Activated B cell treated with CpG ODN at 0.5 μM for 24 hours (primary cell): ENCODE results near the gene SLC45A3. TPM values are rescaled to one million over a fixed set of nuclear protein-coding genes. Genes with fewer than 3 reads are reported as not detected.
A peak's percentile ranks its signal among the peaks of the same experiment; 100 is the strongest.

Experiments
- ATAC-seq: fragments of 200-7000 bp; cut with Tn5 transposase; one replicate; pipeline ENCODE4 v1.10.0; 2021; ENCODE audit warnings: low read depth, mild to moderate bottlenecking, moderate library complexity
- CTCF ChIA-PET: fragments of 350-600 bp; sonication (Branson Sonifier 250); formaldehyde crosslinking; loops from one replicate; lab custom pipeline; 2021; ENCODE audit warnings: antibody characterized with exemption; lab: Charles Lee
- POLR2A ChIA-PET: fragments of 350-600 bp; sonication (Branson Sonifier 250); formaldehyde crosslinking; loops from one replicate; lab custom pipeline; 2021; ENCODE audit warnings: antibody characterized with exemption; lab: Charles Lee
- DNase-seq: peaks from one replicate; pipeline ENCODE4 v3.0.0; 2022
- H3K27ac Mint-ChIP-seq: one replicate; pipeline ENCODE4 v1.8.0; 2020; ENCODE audit warnings: mixed read lengths
- H3K27me3 Mint-ChIP-seq: one replicate; pipeline ENCODE4 v1.8.0; 2021; ENCODE audit warnings: mixed read lengths
- H3K36me3 Mint-ChIP-seq: one replicate; pipeline ENCODE4 v1.8.0; 2021; ENCODE audit warnings: low read depth, mixed read lengths
- H3K4me1 Mint-ChIP-seq: one replicate; pipeline ENCODE4 v1.8.0; 2021; ENCODE audit warnings: mixed read lengths
- H3K4me3 Mint-ChIP-seq: one replicate; pipeline ENCODE4 v1.8.0; 2020; ENCODE audit warnings: mild to moderate bottlenecking, mixed read lengths
- H3K9me3 Mint-ChIP-seq: one replicate; pipeline ENCODE4 v1.8.0; 2020; ENCODE audit warnings: mixed read lengths
- CTCF ChIP-seq: fragments of 200-600 bp; IDR thresholded peaks from one replicate; pipeline ENCODE4 v1.8.0; 2022; ENCODE audit warnings: antibody characterized with exemption, mild to moderate bottlenecking
- intact Hi-C: fragments of 100-400 bp; cut with micrococcal nuclease; formaldehyde crosslinking; loops from one replicate; pipeline ENCODE4 v1.15.1; 2024
- total RNA-seq: library from RNA; stranded (reverse); gene quantifications from 2 replicates; pipeline ENCODE4 v1.2.3, GENCODE V29; 2022

Gene SLC45A3
- total RNA-seq, 1 donor from 2014 or later, result 7.4 TPM

GRCh38 chr1:205632669-205633169 is 47.6 kb downstream of the SLC45A3 start:
- ChIA-PET CTCF (interaction anchor here (0.9 to 7.3 kb wide), 13 partner anchors 9 to 147 kb away, joined by 3 to 126 read pairs (median 8); a partner anchor contains a TSS), POLR2A (interaction anchor here (0.5 to 3.7 kb wide), 14 partner anchors 9 to 347 kb away, joined by 3 to 119 read pairs (median 6); partner anchors contain the start of genes NUCKS1, RAB29 and SLC45A3)
- no peak for DNase-seq
- Mint-ChIP-seq H3K27ac (peak overlapping the region; percentile 93), H3K36me3 (peaks cover 19% of the 10 kb centered on the region), H3K4me1 (peaks cover 40% of the 10 kb centered on the region), H3K27me3 (no peaks in the 10 kb centered on the region), H3K4me3 (peak overlapping the region; percentile 86), H3K9me3 (no peaks in the 10 kb centered on the region)
- intact Hi-C loops, result loop anchor here (1.0 to 2.0 kb wide), 7 partner anchors 14 to 421 kb away; partner anchors contain the start of gene DSTYK
- no peak for ATAC-seq
- no peak for TF ChIP-seq CTCF

GRCh38 chr1:205631768-205632668 is 48.3 kb downstream of the SLC45A3 start, which contains the start of gene ELK4:
Gene ELK4, minus strand, starts transcription at chr1:205632011. Its CDS starts 8,129 bp downstream, at chr1:205623882.
- ATAC-seq, result peak; percentile 83
- peak; percentile 99 for DNase-seq
- CTCF ChIA-PET, result interaction anchor here (0.9 to 7.3 kb wide), 13 partner anchors 9 to 146 kb away, joined by 3 to 126 read pairs (median 8); a partner anchor contains a TSS
- no peak for TF ChIP-seq CTCF
- peak within 1 kb of the TSS; percentile 96 for H3K4me3 Mint-ChIP-seq
- H3K4me1 Mint-ChIP-seq, result peaks cover 45% of the 10 kb centered on the region
- intact Hi-C loops, result loop anchor here (1.0 to 2.0 kb wide), 9 partner anchors 13 to 421 kb away; partner anchors contain the start of genes DSTYK and RAB29
- H3K27ac Mint-ChIP-seq, result peak within 1 kb of the TSS; percentile 96
- peaks cover 20% of the 10 kb centered on the region for H3K36me3 Mint-ChIP-seq
- no peaks in the 10 kb centered on the region for H3K9me3 Mint-ChIP-seq
- H3K27me3 Mint-ChIP-seq, result no peaks in the 10 kb centered on the region
- POLR2A ChIA-PET, result interaction anchor here (0.6 to 3.7 kb wide), 16 partner anchors 8 to 346 kb away, joined by 3 to 119 read pairs (median 6); partner anchors contain the start of genes NUCKS1, RAB29 and SLC45A3

GRCh38 chr1:205631010-205631767 is 49.1 kb downstream of the SLC45A3 start:
- no peak for TF ChIP-seq CTCF
- CTCF ChIA-PET, result interaction anchor here (1.0 to 7.3 kb wide), 8 partner anchors 10 to 107 kb away, joined by 3 to 126 read pairs (median 16); no protein-coding TSS in a partner anchor

GRCh38 chr1:205630651-205631009 is 49.7 kb downstream of the SLC45A3 start:
- POLR2A ChIA-PET, result interaction anchor here (0.5 to 3.7 kb wide), 15 partner anchors 8 to 1876 kb away, joined by 3 to 119 read pairs (median 5); partner anchors contain the start of gene RAB29
- no peaks in the 10 kb centered on the region for H3K9me3 Mint-ChIP-seq
- intact Hi-C loops, result loop anchor here (1.0 kb wide), 2 partner anchors 145 to 342 kb away; partner anchors contain the start of gene RAB29
- peak overlapping the region; percentile 96 for H3K4me3 Mint-ChIP-seq
- H3K27ac Mint-ChIP-seq, result peak overlapping the region; percentile 96
- no peak for TF ChIP-seq CTCF
- DNase-seq (no peak), ATAC-seq (no peak)
- peaks cover 58% of the 10 kb centered on the region for H3K4me1 Mint-ChIP-seq
- no peaks in the 10 kb centered on the region for H3K27me3 Mint-ChIP-seq
- peaks cover 33% of the 10 kb centered on the region for H3K36me3 Mint-ChIP-seq
- CTCF ChIA-PET, result interaction anchor here (1.0 to 3.7 kb wide), 4 partner anchors 26 to 80 kb away, joined by 3 to 54 read pairs (median 22); no protein-coding TSS in a partner anchor

More at GRCh38 chr1:205631010-205631767, 49.1 kb downstream of the SLC45A3 start:
- Mint-ChIP-seq H3K4me1 (peaks cover 53% of the 10 kb centered on the region), H3K27me3 (no peaks in the 10 kb centered on the region), H3K9me3 (no peaks in the 10 kb centered on the region), H3K36me3 (peaks cover 28% of the 10 kb centered on the region), H3K27ac (peak overlapping the region; percentile 96), H3K4me3 (peak overlapping the region; percentile 96)
- intact Hi-C loops, result loop anchor here (1.0 kb wide), 2 partner anchors 144 to 343 kb away; partner anchors contain the start of gene RAB29
- POLR2A ChIA-PET, result interaction anchor here (0.5 to 3.7 kb wide), 19 partner anchors 9 to 1876 kb away, joined by 3 to 119 read pairs (median 5); partner anchors contain the start of genes NUCKS1 and RAB29
- DNase-seq (no peak), ATAC-seq (peak; percentile 62)
